Hematopoietic multipotent progenitor cell treated with erythropoietin and hydrocortisone succinate and interleukin-3 and kit ligand, for 4 days (in vitro differentiated cells): ENCODE measurements around the gene PPP4R3A.
"Not testable (repeated sequence)": the region's sequence is repeated elsewhere in the genome, so short reads cannot be mapped to it uniquely, and the experiment has no call there.

Experiments used
- DNase-seq: peaks from one replicate; pipeline ENCODE4 v3.0.0-alpha.2; 2015

The PPP4R3A gene

GRCh38 chr14:91501951-91502930 lies 7.9 kb downstream of the PPP4R3A start:
- DNase-seq, result no peak

- no peak for DNase-seq
Measured at GRCh38 chr14:91501348-91501747, 8.8 kb downstream of the PPP4R3A start.

DNA sequence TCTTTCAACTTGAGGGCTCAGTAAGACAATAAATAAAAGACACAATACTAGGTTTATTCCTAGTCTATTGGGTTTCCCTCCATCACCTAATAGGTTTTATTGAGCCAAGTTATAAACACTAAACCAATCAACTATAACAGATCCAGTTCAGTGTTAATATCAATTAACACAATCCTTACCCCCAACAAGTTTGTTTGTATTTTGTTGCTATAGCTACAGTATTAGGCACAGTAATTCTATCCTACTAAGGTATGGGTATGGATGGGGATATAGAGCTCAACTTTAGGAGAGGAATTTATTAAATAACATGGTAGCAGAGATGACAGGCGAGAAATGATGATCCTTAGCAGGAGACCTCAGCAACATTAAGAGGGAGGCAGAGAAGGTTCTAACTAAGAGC lies 13.3 kb downstream of the PPP4R3A start:
- no peak for DNase-seq

GRCh38 chr14:91494392-91495065 lies 15.6 kb downstream of the PPP4R3A start:
- DNase-seq, result not testable (repeated sequence)

DNA sequence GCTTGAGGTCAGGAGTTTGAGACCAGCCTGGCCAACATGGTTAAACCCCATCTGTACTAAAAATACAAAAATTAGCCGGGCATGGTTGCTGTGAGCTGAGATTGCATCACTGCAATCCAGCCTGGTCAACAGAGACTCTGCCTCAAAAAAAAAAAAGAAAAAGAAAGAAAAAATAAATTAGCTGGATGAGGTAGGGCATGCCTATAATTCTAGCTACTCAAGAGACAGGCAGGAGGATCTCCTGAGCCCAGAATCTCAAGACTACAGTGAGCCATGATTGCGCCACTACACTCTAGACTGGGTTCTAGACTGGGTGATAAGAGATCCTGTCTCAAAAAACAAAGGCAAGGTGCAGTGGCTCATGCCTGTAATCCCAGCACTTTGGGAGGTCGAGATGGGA lies 16.9 kb downstream of the PPP4R3A start:
- peak; percentile 39 for DNase-seq

GRCh38 chr14:91484744-91485143 lies 25.4 kb downstream of the PPP4R3A start:
- no peak for DNase-seq

DNA sequence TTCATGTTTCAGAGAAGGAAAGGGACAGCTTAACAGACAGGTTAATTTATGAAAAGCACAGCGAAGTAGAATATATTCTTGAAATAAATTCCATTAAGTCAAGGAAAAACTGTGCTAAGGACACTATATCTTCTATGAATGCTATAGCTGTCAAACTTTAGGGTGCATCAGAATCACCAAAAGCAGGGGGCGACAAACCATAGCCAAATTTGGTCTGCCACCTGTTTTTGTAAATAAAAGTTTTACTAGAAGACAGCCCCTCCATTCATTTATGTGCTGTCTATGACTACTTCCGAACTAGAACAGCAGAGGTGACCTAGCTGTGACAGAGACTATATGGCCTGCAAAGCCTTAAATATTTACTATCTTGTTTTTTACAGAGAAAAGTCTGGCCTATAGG lies 25.9 kb downstream of the PPP4R3A start:
- peak; percentile 46 for DNase-seq

DNA sequence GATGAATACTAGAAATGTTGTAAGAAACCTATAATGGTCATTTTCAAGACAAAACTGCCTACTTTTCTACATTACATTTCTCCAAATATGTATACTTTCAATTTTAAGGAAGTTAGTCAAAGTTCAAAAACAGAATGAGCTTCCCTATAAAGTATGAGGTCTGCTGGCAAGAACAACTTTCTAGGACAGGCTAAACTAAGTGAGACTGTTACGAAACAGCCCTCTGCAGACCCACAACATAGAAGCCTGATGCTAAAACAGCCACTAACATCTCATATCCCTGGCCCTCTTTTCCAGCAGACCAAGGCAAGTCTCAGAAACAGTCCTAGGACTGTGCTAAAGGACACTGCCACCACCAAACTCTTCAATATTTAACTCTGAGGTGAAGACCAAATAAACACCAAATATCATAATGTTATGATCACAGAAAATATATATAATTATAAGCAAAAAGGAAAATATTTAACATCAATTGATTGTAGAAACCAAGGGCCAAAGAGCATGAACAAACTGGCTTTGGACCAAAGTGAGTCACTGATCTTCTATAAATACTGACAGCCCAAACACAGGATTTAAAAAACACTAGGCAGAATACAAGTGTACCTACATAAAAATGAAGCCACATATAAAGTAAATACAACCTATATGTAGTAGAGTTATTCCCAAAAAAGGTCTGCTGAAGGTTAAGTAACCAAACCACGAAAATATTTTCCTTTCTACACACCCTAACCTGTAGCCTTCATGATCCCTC lies 27.7 kb downstream of the PPP4R3A start:
- peak; percentile 62 for DNase-seq

GRCh38 chr14:91477388-91477787 lies 32.7 kb downstream of the PPP4R3A start:
- no peak for DNase-seq

DNA sequence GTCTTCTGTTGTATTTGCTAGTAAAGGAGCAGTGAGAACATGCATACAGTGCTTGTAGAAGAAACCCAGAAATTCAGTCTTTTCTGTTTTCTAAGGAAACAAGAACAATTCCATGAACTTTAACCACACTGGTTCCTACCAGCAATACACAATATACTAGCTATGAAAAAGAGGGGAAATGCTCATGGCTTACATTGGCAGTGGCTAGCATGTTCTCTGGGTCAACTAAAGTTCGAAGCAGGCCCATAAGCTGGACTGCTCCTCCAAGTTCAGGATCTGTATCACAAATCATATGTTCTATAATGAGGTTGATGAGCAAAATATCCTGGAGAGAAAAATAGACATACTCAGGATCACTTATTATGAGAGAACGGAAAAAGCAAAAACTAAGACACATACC lies 37.1 kb downstream of the PPP4R3A start:
- DNase-seq, result no peak

- DNase-seq, result no peak
Measured at GRCh38 chr14:91470216-91470615, 39.9 kb downstream of the PPP4R3A start.

- no peak for DNase-seq
Measured at GRCh38 chr14:91466192-91466591, 43.9 kb downstream of the PPP4R3A start.

DNA sequence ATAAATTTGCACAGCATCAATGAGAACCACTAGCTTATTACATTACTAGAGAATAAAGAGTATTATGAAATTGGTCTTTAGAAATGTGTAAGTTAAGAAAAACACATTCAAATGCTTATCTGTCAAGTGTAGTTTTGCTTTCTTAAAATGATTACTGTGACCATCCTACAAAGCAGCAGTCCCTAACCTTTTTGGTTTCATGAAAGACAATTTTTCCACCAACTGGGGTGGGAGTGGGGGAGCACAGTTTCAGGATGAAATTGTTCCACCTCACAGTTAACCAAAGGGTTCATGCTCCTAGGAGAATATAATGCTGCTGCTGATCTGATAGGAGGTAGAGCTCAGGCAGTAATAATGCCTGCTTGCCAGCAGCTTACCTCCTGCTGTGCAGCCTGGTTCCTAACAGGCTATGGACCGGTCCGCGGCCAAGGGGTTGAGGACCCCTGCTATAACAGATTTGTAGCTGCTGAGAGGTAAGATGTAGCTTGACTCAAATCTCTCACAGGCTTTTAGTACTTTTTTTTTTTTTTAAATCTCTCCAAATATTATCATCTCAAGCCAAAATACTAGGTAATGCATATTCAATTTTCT lies 45.4 kb downstream of the PPP4R3A start:
- no peak for DNase-seq

GRCh38 chr14:91458612-91459011 lies 51.5 kb downstream of the PPP4R3A start:
- DNase-seq, result no peak

DNA sequence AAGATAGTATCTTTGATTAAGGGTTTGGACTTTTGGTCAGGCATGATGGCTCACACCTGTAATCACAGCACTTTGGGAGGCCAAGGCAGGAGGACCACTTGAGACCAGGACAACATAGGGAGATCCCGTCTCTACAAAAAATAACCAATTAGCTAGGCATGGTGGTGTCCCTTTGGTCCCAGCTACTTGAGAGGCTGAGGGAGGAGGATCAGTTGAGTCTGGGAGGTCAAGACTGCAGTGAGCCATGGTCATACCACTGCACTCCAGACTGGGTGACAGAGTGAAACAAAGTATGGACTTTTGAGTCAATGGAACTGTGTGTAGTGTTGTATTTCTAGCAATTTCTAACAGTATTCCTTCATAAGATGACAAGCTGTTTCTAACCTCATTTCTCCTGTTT lies 53.8 kb downstream of the PPP4R3A start:
- DNase-seq, result no peak

DNA sequence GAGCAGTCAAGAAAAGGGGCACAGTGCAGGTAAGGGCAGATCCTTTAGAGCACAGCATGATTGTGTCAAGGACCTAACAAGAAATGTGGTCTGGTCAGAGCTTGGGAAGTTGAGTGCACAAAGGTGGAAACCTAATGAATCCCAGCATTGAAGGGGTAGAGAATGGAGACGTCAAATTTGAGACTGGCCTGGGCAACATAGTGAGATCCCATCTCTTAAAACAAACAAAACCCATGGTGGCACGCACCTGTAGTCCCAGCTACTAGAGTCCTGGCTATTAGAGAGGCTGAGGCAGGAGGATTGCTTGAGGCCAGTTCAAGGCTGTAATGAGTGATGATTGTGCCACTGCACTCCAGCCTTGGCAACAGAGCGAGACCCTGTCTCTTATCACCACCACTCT lies 55.5 kb downstream of the PPP4R3A start:
- DNase-seq, result no peak

- DNase-seq, result no peak
Measured at GRCh38 chr14:91454155-91454554, 56.0 kb downstream of the PPP4R3A start.

- no peak for DNase-seq
Measured at GRCh38 chr14:91453744-91454143, 56.4 kb downstream of the PPP4R3A start.

DNA sequence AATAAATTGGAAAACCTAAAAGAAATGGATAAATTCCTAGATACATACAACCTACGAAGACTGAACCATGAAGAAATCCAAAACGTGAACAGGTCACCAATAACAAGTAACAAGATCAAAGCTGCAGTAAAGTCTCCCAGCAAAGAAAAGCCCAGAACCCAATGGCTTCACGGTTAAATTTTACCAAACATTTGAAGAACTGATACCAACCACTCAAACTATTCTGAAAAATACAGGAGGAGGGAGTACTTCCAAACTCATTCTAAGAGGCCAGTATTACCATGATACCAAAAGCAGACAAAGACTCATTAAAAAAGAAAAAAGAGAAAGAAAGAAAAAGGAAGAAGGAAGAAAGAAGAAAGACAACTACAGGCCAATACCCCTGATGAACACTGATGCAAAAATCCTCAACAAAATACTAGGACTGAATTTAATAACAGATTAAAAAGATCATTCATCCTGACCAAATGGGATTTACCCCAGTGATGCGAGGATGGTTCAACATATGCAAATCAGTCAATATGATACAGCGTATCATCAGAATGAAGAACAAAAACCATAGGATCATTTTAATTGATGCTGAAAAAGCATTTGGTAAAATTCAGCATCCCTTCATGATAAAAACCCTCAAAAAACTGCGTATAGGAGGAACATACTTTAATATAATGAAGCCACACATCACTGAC lies 65.6 kb downstream of the PPP4R3A start:
- DNase-seq, result no peak

DNA sequence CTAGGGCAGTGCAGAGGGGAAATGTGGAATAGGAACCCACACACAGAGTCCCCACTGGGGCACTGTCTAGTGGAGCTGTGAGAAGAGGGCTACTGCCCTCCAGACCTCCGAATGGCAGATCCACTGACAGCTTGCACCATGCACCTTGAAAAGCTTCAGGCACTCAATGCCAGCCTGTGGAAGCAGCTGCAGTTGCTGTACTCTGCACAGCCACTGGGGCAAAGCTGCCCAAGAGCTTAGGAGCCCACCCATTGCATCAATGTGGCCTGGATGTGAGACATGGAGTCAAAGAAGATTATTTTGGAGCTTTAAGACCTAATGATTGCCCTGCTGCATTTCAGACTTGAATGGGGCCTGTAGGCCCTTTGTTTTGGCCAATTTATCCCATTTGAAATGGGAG lies 70.8 kb downstream of the PPP4R3A start:
- no peak for DNase-seq

DNA sequence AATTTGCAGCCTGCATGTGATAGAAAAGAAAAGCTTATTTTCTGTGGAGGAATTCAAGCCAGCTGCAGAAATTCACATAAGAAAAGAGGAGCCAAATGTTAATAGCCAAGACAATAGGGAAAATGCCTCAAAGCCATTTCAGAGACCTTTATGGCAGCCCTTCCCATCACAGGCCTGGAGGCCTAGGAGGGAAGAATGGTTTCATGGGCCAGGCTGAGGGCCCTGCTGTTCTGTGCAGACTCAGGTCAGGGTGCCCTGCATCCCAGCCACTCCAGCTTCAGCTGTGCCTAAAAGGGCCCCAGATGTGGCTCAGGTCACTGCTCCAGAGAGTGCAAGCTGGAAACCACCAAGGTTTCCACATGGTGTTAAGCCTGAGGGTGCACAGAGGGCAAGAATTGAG lies 71.3 kb downstream of the PPP4R3A start:
- DNase-seq, result no peak

DNA sequence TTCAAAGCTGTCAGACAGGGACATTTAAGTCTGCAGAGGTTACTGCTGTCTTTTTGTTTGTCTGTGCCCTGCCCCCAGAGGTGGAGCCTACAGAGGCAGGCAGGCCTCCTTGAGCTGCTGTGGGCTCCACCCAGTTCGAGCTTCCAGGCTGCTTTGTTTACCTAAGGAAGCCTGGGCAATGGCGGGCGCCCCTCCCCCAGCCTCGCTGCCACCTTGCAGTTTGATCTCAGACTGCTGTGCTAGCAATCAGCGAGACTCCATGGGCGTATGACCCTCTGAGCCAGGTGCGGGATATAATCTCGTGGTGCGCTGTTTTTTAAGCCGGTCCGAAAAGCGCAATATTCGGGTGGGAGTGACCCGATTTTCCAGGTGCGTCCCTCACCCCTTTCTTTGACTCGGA lies 73.8 kb downstream of the PPP4R3A start:
- DNase-seq, result not testable (repeated sequence)
